Endothelial cell of umbilical vein (primary cell): Measurements from ENCODE around the gene KMT2B. TPM values are rescaled to one million over a fixed set of nuclear protein-coding genes. Genes with fewer than 3 reads are reported as not detected.

Experiments
- BruUV-seq: library from RNA; stranded (reverse); fragments of 400-500 nt; replicated peaks from 2 replicates; lab custom pipeline; 2021; lab: Mats Ljungman, UMichigan
- CTCF ChIA-PET: fragments of 300-600, 350-600 bp; sonication (Branson Sonifier 250); formaldehyde crosslinking; loops from one replicate; lab custom pipeline; 2021; ENCODE audit warnings: antibody characterized with exemption, inconsistent platforms; lab: Charles Lee
- POLR2A ChIA-PET: fragments of 300-600, 350-600 bp; sonication (Branson Sonifier 250); formaldehyde crosslinking; loops from one replicate; lab custom pipeline; 2021; ENCODE audit warnings: antibody characterized with exemption, inconsistent platforms; lab: Charles Lee
- DNase-seq: peaks from one replicate; pipeline ENCODE4 v3.0.0-alpha.2; 2011; ENCODE audit warnings: low read depth, low spot score
- FAIRE-seq: peaks from 2 replicates; lab custom pipeline; 2011; peaks lifted over from hg19 to GRCh38; lab: Jason Lieb, UNC
- H2AFZ ChIP-seq: 2 replicates; pipeline ENCODE4 v1.6.0; 2012; ENCODE audit warnings: low read depth, low read length, control low read depth, inconsistent platforms
- H3K27ac ChIP-seq: 2 replicates; pipeline ENCODE4 v1.5.1; 2011; ENCODE audit warnings: low read depth, mild to moderate bottlenecking, control low read depth, low read length, moderate library complexity; ENCODE audit not compliant: insufficient read depth
- H3K27me3 ChIP-seq, 2 experiments: 2 replicates each; pipeline versions ENCODE4 v1.6.0 to v1.6.1; 2011; ENCODE audit warnings: low read length in 2 of 2, mixed read lengths in 1 of 2; ENCODE audit not compliant: control insufficient read depth in 2 of 2, insufficient read depth in 2 of 2
- H3K36me3 ChIP-seq, 2 experiments: 2 replicates in 1 of 2; 3 replicates in 1 of 2; pipeline ENCODE4 v1.5.1; 2011; ENCODE audit warnings: low read length in 2 of 2, mild to moderate bottlenecking in 1 of 2, moderate library complexity in 1 of 2; ENCODE audit not compliant: control insufficient read depth in 2 of 2, insufficient read depth in 2 of 2; ENCODE audit errors: extremely low read depth in 1 of 2
- H3K4me1 ChIP-seq: 3 replicates; pipeline ENCODE4 v1.5.1; 2011; ENCODE audit warnings: mild to moderate bottlenecking, low read length; ENCODE audit not compliant: control insufficient read depth, insufficient read depth; ENCODE audit errors: extremely low read depth
- H3K4me2 ChIP-seq: 2 replicates; pipeline ENCODE4 v1.6.1; 2011; ENCODE audit warnings: low read length, control low read depth, mixed read lengths; ENCODE audit not compliant: insufficient read depth
- H3K4me3 ChIP-seq, 3 experiments: fragments of 200-600 bp in 1 of 3; sonication (generic), shearing (Covaris generic) in 1 of 3; replicated peaks in 1 of 3; 2 replicates each; pipeline ENCODE4 v1.5.1; 2011 to 2016; ENCODE audit warnings: control low read depth in 3 of 3, low read length in 3 of 3, mild to moderate bottlenecking in 2 of 3, inconsistent platforms in 1 of 3, low read depth in 1 of 3, moderate library complexity in 1 of 3; ENCODE audit not compliant: insufficient read depth in 1 of 3
- H3K79me2 ChIP-seq: 2 replicates; pipeline ENCODE4 v1.6.0; 2012; ENCODE audit warnings: low read length, inconsistent platforms; ENCODE audit not compliant: control insufficient read depth, insufficient read depth
- H3K9ac ChIP-seq: replicated peaks from 2 replicates; pipeline ENCODE3; 2011; ENCODE audit warnings: low read length, control low read depth; ENCODE audit not compliant: insufficient read depth; ENCODE audit errors: extremely low read depth
- H3K9me1 ChIP-seq: replicated peaks from 3 replicates; pipeline ENCODE4 v1.6.0; 2011; ENCODE audit warnings: mild to moderate bottlenecking, low read length; ENCODE audit not compliant: control insufficient read depth, insufficient read depth; ENCODE audit errors: extremely low read depth
- H3K9me3 ChIP-seq: replicated peaks from 2 replicates; pipeline ENCODE4 v1.5.1; 2012; ENCODE audit warnings: low read length, inconsistent platforms; ENCODE audit not compliant: control insufficient read depth, insufficient read depth
- H4K20me1 ChIP-seq: replicated peaks from 2 replicates; pipeline ENCODE3; 2011; ENCODE audit warnings: mild to moderate bottlenecking, low read length; ENCODE audit not compliant: control insufficient read depth, insufficient read depth; ENCODE audit errors: extremely low read depth
- CTCF ChIP-seq, 2 donors: IDR thresholded peaks; 1 replicate in 1 of 2; 2 replicates in 1 of 2; pipeline ENCODE4 v1.5.1; 2011; ENCODE audit warnings: low read length in 2 of 2, mild to moderate bottlenecking in 2 of 2, moderate library complexity in 2 of 2, control low read depth in 1 of 2, inconsistent platforms in 1 of 2, low read depth in 1 of 2; ENCODE audit not compliant: insufficient read depth in 1 of 2; ENCODE audit errors: extremely low read depth in 1 of 2
- EZH2 ChIP-seq: IDR thresholded peaks from 2 replicates; pipeline ENCODE4 v1.6.1; 2012; ENCODE audit warnings: borderline replicate concordance, low read depth, mild to moderate bottlenecking, moderate library complexity, low read length, inconsistent platforms; ENCODE audit not compliant: severe bottlenecking
- FOS ChIP-seq: IDR thresholded peaks from 2 replicates; pipeline ENCODE4 v1.6.1; 2011; ENCODE audit warnings: mild to moderate bottlenecking, low read length, moderate library complexity, borderline replicate concordance; ENCODE audit not compliant: insufficient read depth
- GATA2 ChIP-seq: IDR thresholded peaks from 2 replicates; pipeline ENCODE4 v1.7.0; 2011; ENCODE audit warnings: low read depth, mild to moderate bottlenecking, moderate library complexity, mixed read lengths, low read length; ENCODE audit not compliant: insufficient read length, insufficient read depth
- JUN ChIP-seq: IDR thresholded peaks from 2 replicates; pipeline ENCODE4 v1.6.1; 2011; ENCODE audit warnings: borderline replicate concordance, low read depth; ENCODE audit not compliant: insufficient read length, insufficient read depth
- MAX ChIP-seq: IDR thresholded peaks from 2 replicates; pipeline ENCODE4 v1.6.1; 2011; ENCODE audit not compliant: insufficient read depth, insufficient read length
- MYC ChIP-seq: IDR thresholded peaks from one replicate; pipeline ENCODE4 v1.6.1; 2011; ENCODE audit warnings: mild to moderate bottlenecking, low read depth, low read length
- POLR2A ChIP-seq: IDR thresholded peaks from 2 replicates; pipeline ENCODE4 v1.6.1; 2012; ENCODE audit warnings: low read depth, mild to moderate bottlenecking, control low read depth, low read length
- POLR2AphosphoS5 ChIP-seq: IDR thresholded peaks from 2 replicates; pipeline ENCODE4 v1.6.1; 2012; ENCODE audit warnings: low read depth, mild to moderate bottlenecking, control low read depth, low read length, moderate library complexity; ENCODE audit not compliant: insufficient read depth
- dilution Hi-C: fragments of 300-500 bp; cut with MboI; formaldehyde crosslinking; loops from one replicate; pipeline ENCODE4 v1.15.0; 2019; ENCODE audit warnings: low sequenced_read_pairs; ENCODE audit not compliant: extremely low pct_ligation_motif_present
- intact Hi-C: fragments of 100-400 bp; cut with micrococcal nuclease; formaldehyde crosslinking; loops from one replicate; pipeline ENCODE4 v1.10.0; 2022
- polyA plus RNA-seq, 4 experiments: library from polyadenylated mRNA; depleted of rRNA in 3 of 4; stranded (reverse) in 3 of 4; unstranded in 1 of 4; fragments of >200 nt; gene quantifications; 2 replicates each; pipeline versions ENCODE4 v1.2.1 to v1.2.3, GENCODE V29; 2011 to 2012; ENCODE audit warnings: missing spikeins in 1 of 4
- total RNA-seq: library from RNA; stranded (reverse); gene quantifications from 2 replicates; pipeline ENCODE4 v1.2.3, GENCODE V29; 2021

KMT2B gene
- total and polyA plus RNA-seq, 2 donors (not counting 3 experiments of a cell fraction or from before 2014, with no cell fraction given) = 28.4 to 37.2 TPM

- no peaks in the 10 kb centered on the region for H3K9me1 ChIP-seq
- ChIA-PET CTCF (interaction anchor here (2.9 to 6.8 kb wide), 2 partner anchors 11 to 128 kb away, joined by 12 to 54 read pairs; no protein-coding TSS in a partner anchor), POLR2A (no interaction called here)
- FAIRE-seq (no peak), DNase-seq (no peak)
- BruUV-seq = no TSS peak
- H2AFZ ChIP-seq = no peak overlapping the region
- intact Hi-C loops = loop anchor here (5.0 kb wide), 1 partner anchor 145 kb away; the partner anchor contains the start of gene TMEM147
- dilution Hi-C loops = no loop called here
- TF ChIP-seq EZH2 = no peak
- TF ChIP-seq FOS = no peak
- no peak for TF ChIP-seq MYC
- TF ChIP-seq POLR2AphosphoS5 = no peak
- no peak for TF ChIP-seq CTCF (IDR thresholded peaks at IDR 0.05; ENCODE audit: extremely low read depth in 1 of 2, insufficient read depth in 1 of 2, low read depth in 1 of 2, low read length in 2 of 2)
- TF ChIP-seq POLR2A = no peak
- no peak for TF ChIP-seq GATA2
- TF ChIP-seq JUN = no peak
- no peak for TF ChIP-seq MAX
- H3K4me1 ChIP-seq = no peaks in the 10 kb centered on the region
- H3K36me3 ChIP-seq = no peaks in the 10 kb centered on the region
- no peaks in the 10 kb centered on the region for H3K9me3 ChIP-seq
- H4K20me1 ChIP-seq = no peaks in the 10 kb centered on the region
- H3K27me3 ChIP-seq = no peaks in the 10 kb centered on the region
- H3K4me2 ChIP-seq = no peak overlapping the region
- H3K4me3 ChIP-seq = no peak overlapping the region
- no peak overlapping the region for H3K9ac ChIP-seq
- no peaks in the 10 kb centered on the region for H3K79me2 ChIP-seq
- H3K27ac ChIP-seq = no peak overlapping the region
Measured at GRCh38 chr19:35692010-35692409, 25.8 kb upstream of the KMT2B start.
